Amygdala (tissue), 56 donors: Measurements from ENCODE around the gene MPHOSPH8.
"Not testable (repeated sequence)": the region's sequence is repeated elsewhere in the genome, so short reads cannot be mapped to it uniquely, and the experiment has no call there.

ENCODE experiments used
- DNase-seq, 56 donors: peaks; one replicate each; lab custom pipeline; 2025; lab: John Stamatoyannopoulos, UW

MPHOSPH8 gene

GRCh38 chr13:19622193-19622592, 11.3 kb upstream of the MPHOSPH8 start:
- no peak for DNase-seq

- DNase-seq: no peak
These were observed 9.2 kb upstream of the MPHOSPH8 start for GRCh38 chr13:19624265-19624664.

- DNase-seq: no peak
These were observed 462 bp upstream of the MPHOSPH8 start for GRCh38 chr13:19632915-19633478.

- DNase-seq: peak in 4 of 56 donors; percentile 35 to 53 (median 36)
These were observed 839 bp downstream of the MPHOSPH8 start for GRCh38 chr13:19634256-19634740.

GRCh38 chr13:19635926-19636325, 2.5 kb downstream of the MPHOSPH8 start:
- not testable (repeated sequence) for DNase-seq

GRCh38 chr13:19643652-19644051, 10.2 kb downstream of the MPHOSPH8 start:
- DNase-seq: no peak

- no peak for DNase-seq
These were observed 11.5 kb downstream of the MPHOSPH8 start for GRCh38 chr13:19645000-19645399.

- DNase-seq: no peak
These were observed 12.6 kb downstream of the MPHOSPH8 start for GRCh38 chr13:19646063-19646462.

GRCh38 chr13:19650742-19651141, 17.3 kb downstream of the MPHOSPH8 start:
- no peak for DNase-seq

GRCh38 chr13:19657872-19658591, 24.6 kb downstream of the MPHOSPH8 start:
- no peak for DNase-seq

- DNase-seq: no peak
These were observed 25.4 kb downstream of the MPHOSPH8 start for GRCh38 chr13:19658831-19659230.

GRCh38 chr13:19661126-19661525, 27.7 kb downstream of the MPHOSPH8 start:
- DNase-seq: no peak

GRCh38 chr13:19661561-19661960, 28.1 kb downstream of the MPHOSPH8 start:
- no peak for DNase-seq

GRCh38 chr13:19663416-19663979, 30.0 kb downstream of the MPHOSPH8 start:
- DNase-seq: no peak

GRCh38 chr13:19664481-19665230, 31.2 kb downstream of the MPHOSPH8 start:
- DNase-seq: no peak

GRCh38 chr13:19665427-19665859, 32.0 kb downstream of the MPHOSPH8 start:
- DNase-seq: peak in 6 of 56 donors; percentile 5 to 37 (median 14)

- no peak for DNase-seq
These were observed 35.3 kb downstream of the MPHOSPH8 start for GRCh38 chr13:19668778-19669177.

- no peak for DNase-seq
These were observed 36.7 kb downstream of the MPHOSPH8 start for GRCh38 chr13:19670147-19670546.

GRCh38 chr13:19672990-19673389, 39.5 kb downstream of the MPHOSPH8 start:
- DNase-seq: no peak

- DNase-seq: no peak
These were observed 40.3 kb downstream of the MPHOSPH8 start for GRCh38 chr13:19673473-19674430.
